ENCODE measurements around the gene KIF2C.
A peak's percentile ranks its signal among the peaks of the same experiment; 100 is the strongest.

KIF2C gene

GRCh38 chr1:44707112-44707881 lies 32.3 kb upstream of the KIF2C start:
- H3K9me3 ChIP-seq (ENCODE audit: insufficient read depth, low read length) = no peaks in the 10 kb centered on the region
- H3K36me3 ChIP-seq (replicated peaks; ENCODE audit: low read depth, low read length) = no peaks in the 10 kb centered on the region
- peak overlapping the region; percentile 55 for H3K4me3 ChIP-seq (ENCODE audit: low read length)
- no peak overlapping the region for H3K27ac ChIP-seq (ENCODE audit: low read length)
- H4K20me1 ChIP-seq (ENCODE audit: insufficient read depth, low read length) = no peaks in the 10 kb centered on the region
- TF ChIP-seq CTCF (IDR thresholded peaks at IDR 0.05; ENCODE audit: low read depth, low read length) (no peak), EZH2phosphoT487 (IDR thresholded peaks at IDR 0.05; ENCODE audit: low read depth) (no peak)
- no peak overlapping the region for H3K9ac ChIP-seq (ENCODE audit: low read length)
- H3K4me2 ChIP-seq (ENCODE audit: low read length) = peak overlapping the region; percentile 72
- H2AFZ ChIP-seq (ENCODE audit: low read depth, low read length) = 0 out of 2 replicates have a peak overlapping the region, but pooled peaks have one; percentile 72
- peaks cover 14% of the 10 kb centered on the region for H3K27me3 ChIP-seq (ENCODE audit: low read depth, low read length)
- H3K79me2 ChIP-seq (ENCODE audit: low read length) = no peaks in the 10 kb centered on the region
- H3K4me1 ChIP-seq (ENCODE audit: low read length) = peaks cover 3% of the 10 kb centered on the region

- Histone ChIP-seq H3K4me3 (ENCODE audit: low read length) (peak overlapping the region; percentile 55), H3K27me3 (ENCODE audit: low read depth, low read length) (peaks cover 14% of the 10 kb centered on the region), H3K4me2 (ENCODE audit: low read length) (peak overlapping the region; percentile 72), H4K20me1 (ENCODE audit: insufficient read depth, low read length) (no peaks in the 10 kb centered on the region), H3K9ac (ENCODE audit: low read length) (0 out of 2 replicates have a peak overlapping the region, but pooled peaks have one; percentile 5), H3K9me3 (ENCODE audit: insufficient read depth, low read length) (no peaks in the 10 kb centered on the region), H3K4me1 (ENCODE audit: low read length) (peaks cover 11% of the 10 kb centered on the region), H3K36me3 (replicated peaks; ENCODE audit: low read depth, low read length) (no peaks in the 10 kb centered on the region), H3K27ac (ENCODE audit: low read length) (no peak overlapping the region), H2AFZ (ENCODE audit: low read depth, low read length) (peak overlapping the region; percentile 72), H3K79me2 (ENCODE audit: low read length) (no peaks in the 10 kb centered on the region)
- TF ChIP-seq EZH2phosphoT487 (IDR thresholded peaks at IDR 0.05; ENCODE audit: low read depth) = no peak
- TF ChIP-seq CTCF (IDR thresholded peaks at IDR 0.05; ENCODE audit: low read depth, low read length) = peak; percentile 64
Observed at GRCh38 chr1:44707959-44708831, 31.4 kb upstream of the KIF2C start.

- Histone ChIP-seq H3K9ac (ENCODE audit: low read length) (no peak overlapping the region), H3K4me1 (ENCODE audit: low read length) (peaks cover 52% of the 10 kb centered on the region), H3K27me3 (ENCODE audit: low read depth, low read length) (peaks cover 14% of the 10 kb centered on the region), H3K36me3 (replicated peaks; ENCODE audit: low read depth, low read length) (no peaks in the 10 kb centered on the region), H3K79me2 (ENCODE audit: low read length) (no peaks in the 10 kb centered on the region), H3K4me2 (ENCODE audit: low read length) (peak overlapping the region; percentile 48), H4K20me1 (ENCODE audit: insufficient read depth, low read length) (no peaks in the 10 kb centered on the region), H3K27ac (ENCODE audit: low read length) (peak overlapping the region; percentile 35), H3K9me3 (ENCODE audit: insufficient read depth, low read length) (no peaks in the 10 kb centered on the region), H3K4me3 (ENCODE audit: low read length) (peak overlapping the region; percentile 48), H2AFZ (ENCODE audit: low read depth, low read length) (no peak overlapping the region)
- TF ChIP-seq EZH2phosphoT487 (IDR thresholded peaks at IDR 0.05; ENCODE audit: low read depth) (no peak), CTCF (IDR thresholded peaks at IDR 0.05; ENCODE audit: low read depth, low read length) (no peak)
Observed at GRCh38 chr1:44713321-44713781, 26.3 kb upstream of the KIF2C start.

- Histone ChIP-seq H3K36me3 (replicated peaks; ENCODE audit: low read depth, low read length) (no peaks in the 10 kb centered on the region), H3K27ac (ENCODE audit: low read length) (no peak overlapping the region), H3K9me3 (ENCODE audit: insufficient read depth, low read length) (no peaks in the 10 kb centered on the region), H3K4me2 (ENCODE audit: low read length) (peak overlapping the region; percentile 60), H3K4me3 (ENCODE audit: low read length) (no peak overlapping the region), H3K9ac (ENCODE audit: low read length) (no peak overlapping the region), H3K79me2 (ENCODE audit: low read length) (no peaks in the 10 kb centered on the region), H2AFZ (ENCODE audit: low read depth, low read length) (no peak overlapping the region), H3K4me1 (ENCODE audit: low read length) (peaks cover 60% of the 10 kb centered on the region), H3K27me3 (ENCODE audit: low read depth, low read length) (peaks cover 14% of the 10 kb centered on the region), H4K20me1 (ENCODE audit: insufficient read depth, low read length) (no peaks in the 10 kb centered on the region)
- TF ChIP-seq CTCF (IDR thresholded peaks at IDR 0.05; ENCODE audit: low read depth, low read length) = no peak
- TF ChIP-seq EZH2phosphoT487 (IDR thresholded peaks at IDR 0.05; ENCODE audit: low read depth) = no peak
Observed at GRCh38 chr1:44714532-44714931, 25.1 kb upstream of the KIF2C start.

Data from OCI-LY3 (cell line).